ENCODE measurements around the gene KNOP1.

Gene KNOP1

DNA sequence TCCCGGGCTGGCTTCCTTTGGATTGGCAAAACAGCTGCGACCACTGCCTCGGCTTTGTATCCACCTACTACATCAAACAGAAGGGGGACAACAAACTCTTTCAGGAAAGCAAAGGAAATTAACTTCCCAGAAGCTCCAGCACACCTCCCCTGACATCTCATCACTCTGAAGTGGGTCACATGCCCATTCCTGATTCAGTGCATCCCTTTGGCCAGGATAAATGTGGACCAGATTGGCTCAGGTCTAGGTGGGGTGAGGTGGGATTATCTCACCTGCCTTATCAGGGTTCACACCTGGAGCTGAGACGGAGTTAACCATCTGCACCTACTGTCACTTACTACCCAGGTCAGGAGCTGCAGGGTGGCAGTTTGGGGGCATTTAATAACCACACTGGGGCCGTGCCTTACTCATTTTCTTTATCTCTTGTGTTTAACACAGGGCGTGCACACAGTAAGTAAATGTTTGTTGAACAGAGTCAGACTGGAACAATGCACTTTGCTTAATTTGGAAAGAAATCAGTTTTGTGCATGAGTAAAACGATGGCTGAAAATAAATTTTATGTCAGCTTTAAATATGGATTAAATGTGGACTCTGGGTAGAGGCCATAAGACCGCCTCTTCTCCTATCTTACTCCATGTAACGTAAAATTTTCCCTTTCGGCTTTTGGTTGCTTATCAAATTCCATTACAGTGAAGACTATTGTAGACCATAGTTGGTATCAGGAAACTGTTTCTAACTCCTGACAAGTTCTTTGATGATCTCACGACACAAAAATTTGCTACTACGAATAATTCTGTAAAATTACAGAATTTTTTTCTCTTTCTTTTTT is 36.0 kb upstream of the KNOP1 start:
- Histone ChIP-seq H3K27me3 (ENCODE audit: control insufficient read depth, insufficient read depth, low read length) (no peaks in the 10 kb centered on the region), H3K27ac (ENCODE audit: low read length) (no peak overlapping the region), H3K4me1 (ENCODE audit: control insufficient read depth, low read depth, low read length) (no peaks in the 10 kb centered on the region), H3K9ac (ENCODE audit: low read length) (no peak overlapping the region), H3K4me3 (ENCODE audit: low read length) (no peak overlapping the region), H3K36me3 (ENCODE audit: control insufficient read depth, low read depth, low read length) (no peaks in the 10 kb centered on the region), H3K9me3 (ENCODE audit: control insufficient read depth, low read depth, low read length) (no peaks in the 10 kb centered on the region)

DNA sequence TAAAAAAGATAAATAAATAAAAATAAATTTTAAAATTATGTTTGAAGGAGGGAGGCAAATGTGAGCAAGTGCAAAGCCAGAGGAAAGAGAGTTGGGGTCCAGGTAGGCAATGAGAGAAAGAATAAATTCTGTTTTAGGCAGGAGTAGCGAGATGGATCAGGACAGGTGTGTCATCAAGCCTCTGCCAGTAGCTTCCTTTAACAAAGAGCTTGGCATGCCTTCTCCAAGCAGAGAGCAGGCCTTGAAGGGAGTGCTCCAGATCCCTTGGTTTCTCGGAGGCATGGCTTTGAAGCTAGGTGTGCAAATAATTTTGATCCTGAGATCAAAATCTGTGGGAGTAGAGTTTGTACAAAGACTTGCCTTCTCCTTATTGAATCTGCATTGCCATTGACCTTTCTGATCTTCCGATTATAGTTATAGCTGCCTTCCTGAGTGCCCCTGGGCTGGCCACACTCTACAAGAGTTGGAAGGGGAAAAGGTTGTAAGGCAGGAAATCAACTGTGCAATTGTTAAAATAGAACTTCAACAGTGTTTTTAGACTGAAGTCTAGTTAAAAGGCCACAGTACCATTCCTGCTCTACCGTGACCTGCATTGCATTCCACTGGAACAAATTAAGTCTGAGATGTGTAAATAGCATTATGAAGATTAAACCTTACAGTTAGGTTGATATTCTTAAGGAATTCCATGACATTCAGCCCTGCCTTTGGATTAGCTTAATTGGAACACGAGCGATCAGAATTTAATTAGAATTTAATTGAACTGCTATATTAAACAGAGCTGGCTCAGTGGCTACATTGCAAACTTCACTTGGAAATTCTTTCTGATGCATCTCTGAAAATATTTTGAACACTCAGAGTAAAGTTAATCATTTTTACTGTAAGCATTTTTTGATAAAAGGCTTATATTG is 33.7 kb upstream of the KNOP1 start:
- H3K27ac ChIP-seq (ENCODE audit: low read length) = no peak overlapping the region
- H3K27me3 ChIP-seq (ENCODE audit: control insufficient read depth, insufficient read depth, low read length) = no peaks in the 10 kb centered on the region

DNA sequence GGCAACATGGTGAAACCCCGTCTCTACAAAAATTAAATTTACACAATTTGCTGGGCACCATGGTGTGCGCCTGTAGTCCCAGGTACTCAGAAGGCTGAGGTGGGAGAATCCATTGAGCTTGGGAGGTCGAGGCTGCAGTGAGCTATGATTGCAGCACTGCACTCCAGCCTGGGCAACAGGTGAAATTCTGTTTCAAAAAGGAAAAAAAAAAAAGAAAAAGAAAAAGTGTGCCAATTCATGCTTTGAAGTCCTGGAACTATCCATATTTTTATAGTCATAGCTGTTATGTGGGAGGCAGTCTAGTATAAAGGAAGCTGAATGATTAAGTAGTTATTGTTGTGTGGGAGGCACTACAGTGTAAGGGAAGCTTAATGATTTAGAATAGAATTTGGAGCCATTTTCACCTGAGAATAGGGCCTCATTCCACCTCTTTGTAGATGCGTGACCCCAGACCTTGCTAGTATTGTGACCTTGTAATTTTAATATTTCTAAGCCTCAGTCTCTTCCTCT is 31.6 kb upstream of the KNOP1 start:
- H3K27me3 ChIP-seq (ENCODE audit: control insufficient read depth, insufficient read depth, low read length) = no peaks in the 10 kb centered on the region
- H3K9ac ChIP-seq (ENCODE audit: low read length) = no peak overlapping the region
- H3K4me3 ChIP-seq (ENCODE audit: low read length) = no peak overlapping the region
- no peaks in the 10 kb centered on the region for H3K4me1 ChIP-seq (ENCODE audit: control insufficient read depth, low read depth, low read length)
- no peaks in the 10 kb centered on the region for H3K36me3 ChIP-seq (ENCODE audit: control insufficient read depth, low read depth, low read length)
- no peak overlapping the region for H3K27ac ChIP-seq (ENCODE audit: low read length)
- H3K9me3 ChIP-seq (ENCODE audit: control insufficient read depth, low read depth, low read length) = no peaks in the 10 kb centered on the region

More for the DNA sequence above, 33.7 kb upstream of the KNOP1 start:
- no peaks in the 10 kb centered on the region for H3K9me3 ChIP-seq (ENCODE audit: control insufficient read depth, low read depth, low read length)
- H3K9ac ChIP-seq (ENCODE audit: low read length) = no peak overlapping the region
- no peaks in the 10 kb centered on the region for H3K4me1 ChIP-seq (ENCODE audit: control insufficient read depth, low read depth, low read length)
- H3K36me3 ChIP-seq (ENCODE audit: control insufficient read depth, low read depth, low read length) = no peaks in the 10 kb centered on the region
- no peak overlapping the region for H3K4me3 ChIP-seq (ENCODE audit: low read length)

DNA sequence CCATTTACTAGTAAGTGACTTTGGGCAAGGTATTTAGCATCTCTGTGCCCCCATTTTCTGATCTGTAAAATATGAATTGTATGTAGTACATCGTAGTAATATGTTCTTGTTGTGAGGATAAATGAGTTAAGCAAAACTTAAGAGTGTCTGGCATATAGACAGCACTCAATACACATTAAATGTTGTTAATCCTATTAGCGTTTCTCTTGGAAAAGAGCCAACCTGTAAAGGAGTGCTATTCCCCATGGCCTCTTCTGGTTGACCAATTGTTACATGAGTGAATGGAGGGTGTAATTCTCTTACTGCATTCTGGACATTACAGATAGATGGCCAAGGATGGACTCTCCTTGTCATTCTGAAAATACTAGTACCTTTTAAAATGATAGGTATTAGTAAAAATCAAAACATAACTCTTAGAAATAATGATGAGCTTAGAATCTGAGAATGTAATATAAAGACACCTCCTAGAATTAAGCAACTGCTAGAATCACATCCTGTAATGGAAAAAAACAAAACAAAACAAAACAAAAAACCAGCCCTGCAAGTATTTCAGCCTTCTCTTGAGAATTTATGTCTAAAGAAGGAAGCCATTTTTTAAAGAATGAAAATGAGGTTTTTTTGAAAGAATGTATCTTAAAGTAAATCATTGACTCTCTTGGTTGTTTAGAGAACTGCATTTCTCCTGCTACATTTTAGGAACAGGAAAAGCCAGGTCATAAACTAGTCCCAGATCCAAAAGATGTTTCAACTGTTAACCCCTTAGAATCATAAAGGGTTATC is 30.6 kb upstream of the KNOP1 start:
- Histone ChIP-seq H3K36me3 (ENCODE audit: control insufficient read depth, low read depth, low read length) (no peaks in the 10 kb centered on the region), H3K9me3 (ENCODE audit: control insufficient read depth, low read depth, low read length) (no peaks in the 10 kb centered on the region), H3K27ac (ENCODE audit: low read length) (no peak overlapping the region), H3K4me3 (ENCODE audit: low read length) (no peak overlapping the region), H3K9ac (ENCODE audit: low read length) (no peak overlapping the region), H3K27me3 (ENCODE audit: control insufficient read depth, insufficient read depth, low read length) (no peaks in the 10 kb centered on the region), H3K4me1 (ENCODE audit: control insufficient read depth, low read depth, low read length) (no peaks in the 10 kb centered on the region)

DNA sequence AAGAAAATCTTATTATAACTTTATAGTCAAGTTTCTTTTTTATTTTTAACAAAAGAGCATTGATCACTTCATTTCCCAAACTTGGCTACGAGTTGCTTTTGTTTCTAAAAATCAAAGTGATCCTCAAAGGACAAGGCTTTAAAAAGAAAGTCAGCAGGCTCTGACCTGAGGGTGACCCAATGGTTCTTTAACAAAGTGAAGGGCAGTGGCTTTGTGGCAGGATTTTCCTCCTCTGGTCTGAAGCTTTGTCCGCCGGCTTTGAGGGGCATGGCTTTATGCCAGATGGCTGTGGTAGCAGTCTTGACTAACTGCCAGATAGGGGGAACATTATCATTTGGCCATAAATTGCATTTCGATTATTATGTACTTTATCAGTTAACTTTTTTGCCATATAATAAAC is 28.5 kb upstream of the KNOP1 start:
- no peaks in the 10 kb centered on the region for H3K27me3 ChIP-seq (ENCODE audit: control insufficient read depth, insufficient read depth, low read length)
- no peak overlapping the region for H3K27ac ChIP-seq (ENCODE audit: low read length)
- H3K9me3 ChIP-seq (ENCODE audit: control insufficient read depth, low read depth, low read length) = no peaks in the 10 kb centered on the region
- no peak overlapping the region for H3K4me3 ChIP-seq (ENCODE audit: low read length)
- H3K4me1 ChIP-seq (ENCODE audit: control insufficient read depth, low read depth, low read length) = no peaks in the 10 kb centered on the region
- no peak overlapping the region for H3K9ac ChIP-seq (ENCODE audit: low read length)
- H3K36me3 ChIP-seq (ENCODE audit: control insufficient read depth, low read depth, low read length) = no peaks in the 10 kb centered on the region

DNA sequence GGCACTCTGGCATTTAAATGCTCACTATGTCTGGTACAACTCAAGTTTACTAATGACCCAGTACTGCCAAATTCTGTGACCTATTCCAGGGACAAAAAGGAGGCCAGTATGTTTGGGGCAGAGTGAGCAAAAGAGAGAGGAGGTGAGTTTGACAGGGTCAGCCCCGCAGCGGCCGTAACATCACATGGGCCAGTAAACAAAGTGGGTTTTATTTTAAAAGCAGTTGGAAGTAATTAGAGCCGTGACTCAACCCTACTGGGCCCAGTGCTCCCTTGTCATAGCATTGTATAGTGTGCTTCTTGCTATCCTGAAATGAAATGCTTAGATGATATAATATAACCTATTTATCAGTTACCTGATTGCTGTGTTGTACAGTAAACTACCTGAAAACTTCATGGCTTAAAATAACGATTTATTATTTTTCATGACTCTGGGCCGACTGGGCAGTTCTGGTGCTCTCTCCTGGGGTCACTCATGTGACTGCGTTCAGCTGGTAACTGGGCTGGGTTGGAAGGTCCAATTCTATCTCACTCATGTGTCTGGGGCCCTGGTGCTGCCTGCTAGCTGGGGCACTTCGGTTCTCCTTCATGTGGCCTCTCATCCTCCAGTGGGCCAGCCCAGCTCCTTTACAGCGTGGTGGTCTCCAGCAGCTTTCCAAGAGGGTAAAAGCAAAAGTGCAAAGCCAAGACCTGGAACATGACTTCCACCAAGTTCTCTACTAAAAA is 27.4 kb upstream of the KNOP1 start:
- Histone ChIP-seq H3K27me3 (ENCODE audit: control insufficient read depth, insufficient read depth, low read length) (no peaks in the 10 kb centered on the region), H3K4me3 (ENCODE audit: low read length) (no peak overlapping the region), H3K9ac (ENCODE audit: low read length) (no peak overlapping the region), H3K36me3 (ENCODE audit: control insufficient read depth, low read depth, low read length) (no peaks in the 10 kb centered on the region), H3K9me3 (ENCODE audit: control insufficient read depth, low read depth, low read length) (no peaks in the 10 kb centered on the region), H3K27ac (ENCODE audit: low read length) (no peak overlapping the region), H3K4me1 (ENCODE audit: control insufficient read depth, low read depth, low read length) (no peaks in the 10 kb centered on the region)

DNA sequence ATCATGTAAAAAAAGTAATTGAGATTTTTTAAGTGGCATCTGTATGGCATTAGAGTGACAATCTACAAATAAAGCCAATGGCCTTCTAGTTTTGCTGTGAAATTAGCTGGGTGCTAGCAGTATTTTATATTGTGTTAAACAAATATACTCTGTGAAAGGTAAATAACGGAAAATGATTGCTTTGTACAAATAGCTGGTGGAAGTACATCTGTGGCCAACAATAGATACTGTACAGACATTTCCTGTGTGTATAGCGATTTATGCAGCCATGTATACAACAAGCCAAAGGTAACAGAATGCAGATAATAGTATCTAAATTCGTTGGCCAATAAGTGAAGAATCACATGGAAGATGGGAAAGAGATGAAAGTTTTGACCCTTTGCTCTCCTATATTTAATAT is 26.6 kb upstream of the KNOP1 start:
- Histone ChIP-seq H3K4me1 (ENCODE audit: control insufficient read depth, low read depth, low read length) (no peaks in the 10 kb centered on the region), H3K36me3 (ENCODE audit: control insufficient read depth, low read depth, low read length) (no peaks in the 10 kb centered on the region), H3K9ac (ENCODE audit: low read length) (no peak overlapping the region), H3K9me3 (ENCODE audit: control insufficient read depth, low read depth, low read length) (no peaks in the 10 kb centered on the region), H3K4me3 (ENCODE audit: low read length) (no peak overlapping the region), H3K27me3 (ENCODE audit: control insufficient read depth, insufficient read depth, low read length) (no peaks in the 10 kb centered on the region), H3K27ac (ENCODE audit: low read length) (no peak overlapping the region)

DNA sequence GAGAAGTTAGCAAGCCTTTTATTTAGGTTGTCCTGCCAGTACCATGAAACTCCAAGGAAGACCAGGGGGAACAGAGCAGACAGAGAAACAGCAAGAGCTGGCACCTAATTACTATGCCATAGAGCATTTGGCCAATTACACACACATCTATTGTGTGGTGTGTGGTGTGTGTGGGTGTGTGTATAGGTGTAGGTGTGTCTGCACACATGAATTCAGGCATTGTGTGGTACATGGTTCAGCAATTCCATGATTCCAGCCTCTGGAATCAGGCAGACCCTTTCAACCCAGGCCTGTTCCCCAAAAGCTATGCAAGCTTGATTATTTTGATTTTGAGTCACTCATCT is 25.8 kb upstream of the KNOP1 start:
- H3K27ac ChIP-seq (ENCODE audit: low read length) = no peak overlapping the region
- no peaks in the 10 kb centered on the region for H3K36me3 ChIP-seq (ENCODE audit: control insufficient read depth, low read depth, low read length)
- no peaks in the 10 kb centered on the region for H3K9me3 ChIP-seq (ENCODE audit: control insufficient read depth, low read depth, low read length)
- no peaks in the 10 kb centered on the region for H3K4me1 ChIP-seq (ENCODE audit: control insufficient read depth, low read depth, low read length)
- no peaks in the 10 kb centered on the region for H3K27me3 ChIP-seq (ENCODE audit: control insufficient read depth, insufficient read depth, low read length)
- no peak overlapping the region for H3K4me3 ChIP-seq (ENCODE audit: low read length)
- H3K9ac ChIP-seq (ENCODE audit: low read length) = no peak overlapping the region

DNA sequence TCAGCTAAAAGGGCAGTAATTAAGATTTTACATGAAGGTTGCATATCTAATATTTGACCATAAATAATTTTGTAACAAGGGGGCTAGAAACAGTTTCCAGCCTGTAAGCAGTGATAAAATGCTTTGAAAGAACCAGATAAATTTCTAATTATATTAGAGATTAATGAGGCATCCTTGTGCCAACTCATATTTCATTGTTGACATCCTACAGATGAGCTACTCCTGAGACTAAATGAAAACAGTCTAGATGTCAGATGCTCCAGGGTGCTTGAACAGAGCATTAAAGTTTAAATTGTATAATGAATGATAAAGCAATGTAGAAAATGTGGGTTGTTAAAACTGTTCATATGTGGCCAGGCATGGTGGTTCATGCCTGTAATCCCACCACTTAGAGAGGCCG is 23.3 kb upstream of the KNOP1 start:
- no peaks in the 10 kb centered on the region for H3K36me3 ChIP-seq (ENCODE audit: control insufficient read depth, low read depth, low read length)
- no peak overlapping the region for H3K27ac ChIP-seq (ENCODE audit: low read length)
- H3K4me3 ChIP-seq (ENCODE audit: low read length) = no peak overlapping the region
- no peak overlapping the region for H3K9ac ChIP-seq (ENCODE audit: low read length)
- H3K27me3 ChIP-seq (ENCODE audit: control insufficient read depth, insufficient read depth, low read length) = no peaks in the 10 kb centered on the region
- no peaks in the 10 kb centered on the region for H3K4me1 ChIP-seq (ENCODE audit: control insufficient read depth, low read depth, low read length)
- no peaks in the 10 kb centered on the region for H3K9me3 ChIP-seq (ENCODE audit: control insufficient read depth, low read depth, low read length)

DNA sequence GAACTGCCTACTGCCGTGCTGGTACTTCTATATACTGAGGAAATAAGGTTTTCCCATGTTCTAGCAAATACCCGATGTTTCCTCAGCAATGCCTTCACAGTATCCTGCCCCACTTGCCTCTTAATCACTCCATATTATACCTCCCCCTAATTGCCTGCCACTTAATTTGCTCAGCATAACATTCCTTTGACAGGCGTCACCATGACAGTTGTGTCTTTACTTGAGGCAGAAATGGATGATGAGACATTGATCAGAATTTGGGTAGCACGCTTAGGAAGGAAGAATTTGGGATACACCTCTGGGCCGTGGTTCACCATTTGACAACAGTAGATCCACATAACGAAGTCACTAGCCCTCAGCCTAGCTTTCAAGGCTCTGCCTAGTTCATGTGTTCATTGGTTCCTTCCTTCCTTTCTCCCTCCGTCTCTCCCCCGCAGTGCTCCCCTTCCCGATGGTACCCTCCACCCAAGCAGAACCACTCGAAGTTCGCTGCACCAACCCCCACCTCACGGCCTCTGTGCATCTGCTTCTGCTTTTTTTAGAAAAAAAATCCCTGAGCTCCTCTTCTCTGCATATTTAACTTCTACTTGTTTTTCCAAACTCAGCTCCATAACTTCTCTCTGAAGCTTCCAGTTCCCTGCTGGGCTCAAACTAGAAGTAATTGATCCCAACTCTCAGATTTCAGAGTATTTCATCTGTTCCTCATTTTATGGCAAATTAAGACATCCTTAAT is 19.4 kb upstream of the KNOP1 start:
- H3K9ac ChIP-seq (ENCODE audit: low read length) = no peak overlapping the region
- H3K36me3 ChIP-seq (ENCODE audit: control insufficient read depth, low read depth, low read length) = peaks cover 6% of the 10 kb centered on the region
- no peak overlapping the region for H3K4me3 ChIP-seq (ENCODE audit: low read length)
- H3K27ac ChIP-seq (ENCODE audit: low read length) = no peak overlapping the region
- H3K27me3 ChIP-seq (ENCODE audit: control insufficient read depth, insufficient read depth, low read length) = no peaks in the 10 kb centered on the region
- no peaks in the 10 kb centered on the region for H3K9me3 ChIP-seq (ENCODE audit: control insufficient read depth, low read depth, low read length)
- H3K4me1 ChIP-seq (ENCODE audit: control insufficient read depth, low read depth, low read length) = no peaks in the 10 kb centered on the region

All from iPS-18a (cell line).